Measurements from ENCODE around the gene EIF4E1B.
"Not testable (repeated sequence)": the region's sequence is repeated elsewhere in the genome, so short reads cannot be mapped to it uniquely, and the experiment has no call there.

Gene EIF4E1B

DNA sequence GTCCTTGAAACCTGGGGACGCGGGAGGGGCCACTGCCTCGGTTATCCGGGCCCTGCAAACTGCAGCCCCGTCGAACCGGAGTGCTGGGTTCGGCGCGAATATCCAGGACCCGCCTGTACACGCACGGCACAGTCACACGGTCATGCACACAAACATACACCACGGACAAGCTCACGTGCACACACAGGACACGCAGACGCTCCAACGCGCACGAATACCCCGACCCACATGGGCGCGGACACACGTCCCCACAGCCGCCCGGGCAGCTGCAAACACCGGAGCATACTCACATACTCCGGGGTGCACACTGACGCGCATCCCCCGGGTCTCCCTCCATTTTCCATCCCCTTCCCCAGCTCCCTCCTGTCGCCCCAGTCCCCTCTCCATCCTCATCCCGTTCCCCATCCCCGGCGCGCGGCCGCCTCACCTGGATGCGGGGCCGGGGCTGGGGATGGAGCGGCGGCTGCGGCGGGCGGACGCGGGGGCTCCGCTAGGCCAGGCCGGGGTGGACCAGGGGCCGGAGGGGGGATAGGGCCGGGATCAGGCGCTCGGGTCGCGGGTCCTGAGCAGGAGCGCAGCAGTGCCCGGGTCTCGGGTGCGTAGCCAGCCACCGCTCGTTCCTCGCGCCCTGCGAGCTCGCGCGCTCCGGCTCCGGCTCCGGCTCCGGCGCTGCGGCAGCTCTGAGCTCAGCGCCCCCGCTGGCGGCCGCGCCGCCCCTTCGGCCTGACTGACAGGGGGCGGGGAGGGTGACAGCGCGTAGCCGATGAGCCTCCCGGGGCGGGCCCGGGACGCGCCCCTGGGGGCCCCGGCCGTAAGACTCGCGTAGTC lies at the start of gene EIF4E1B, which contains the start of gene SNCB:
TSS of gene EIF4E1B (plus strand) at position 823 of the 828 bp plus-strand sequence. CDS start 12,113 bp downstream, outside the sequence.
TSS of gene SNCB (minus strand) at position 682 of the 828 bp plus-strand sequence. CDS start 880 bp downstream, outside the sequence.
- DNase-seq = peak; percentile 52

GRCh38 chr5:176581361-176581760 lies 49.1 kb upstream of the EIF4E1B start:
- DNase-seq = no peak

- no peak for DNase-seq
These were observed 47.4 kb upstream of the EIF4E1B start for GRCh38 chr5:176583076-176583475.

- no peak for DNase-seq
These were observed 43.1 kb upstream of the EIF4E1B start for GRCh38 chr5:176587398-176587797.

DNA sequence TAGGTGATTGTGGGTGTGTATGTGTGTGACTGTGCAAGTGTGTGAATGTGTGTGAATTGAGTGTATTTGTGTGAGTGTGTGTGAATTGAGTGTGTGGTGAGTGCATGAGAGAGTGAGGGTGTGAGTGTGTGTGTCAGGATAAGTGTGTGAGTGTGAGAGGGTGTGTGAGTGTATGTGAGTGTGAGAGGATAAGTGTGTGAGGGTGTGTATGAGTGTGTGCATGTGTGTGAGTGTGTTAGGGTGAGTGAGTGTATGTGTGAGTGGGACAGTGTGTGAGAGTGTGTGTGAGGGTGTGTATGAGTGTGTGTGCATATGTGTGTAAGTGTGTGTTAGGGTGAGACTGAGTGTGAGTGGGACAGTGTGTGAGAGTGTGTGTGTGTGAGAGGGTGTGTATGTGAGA lies 42.2 kb upstream of the EIF4E1B start:
- no peak for DNase-seq

GRCh38 chr5:176589039-176589769 lies 41.3 kb upstream of the EIF4E1B start:
- no peak for DNase-seq

- no peak for DNase-seq
These were observed 40.3 kb upstream of the EIF4E1B start for GRCh38 chr5:176590035-176590717.

GRCh38 chr5:176591667-176592066 lies 38.8 kb upstream of the EIF4E1B start:
- DNase-seq = not testable (repeated sequence)

GRCh38 chr5:176592573-176592972 lies 37.9 kb upstream of the EIF4E1B start:
- no peak for DNase-seq

- DNase-seq = no peak
These were observed 37.1 kb upstream of the EIF4E1B start for GRCh38 chr5:176593273-176593869.

- no peak for DNase-seq
These were observed 35.9 kb upstream of the EIF4E1B start for GRCh38 chr5:176594554-176594953.

DNA sequence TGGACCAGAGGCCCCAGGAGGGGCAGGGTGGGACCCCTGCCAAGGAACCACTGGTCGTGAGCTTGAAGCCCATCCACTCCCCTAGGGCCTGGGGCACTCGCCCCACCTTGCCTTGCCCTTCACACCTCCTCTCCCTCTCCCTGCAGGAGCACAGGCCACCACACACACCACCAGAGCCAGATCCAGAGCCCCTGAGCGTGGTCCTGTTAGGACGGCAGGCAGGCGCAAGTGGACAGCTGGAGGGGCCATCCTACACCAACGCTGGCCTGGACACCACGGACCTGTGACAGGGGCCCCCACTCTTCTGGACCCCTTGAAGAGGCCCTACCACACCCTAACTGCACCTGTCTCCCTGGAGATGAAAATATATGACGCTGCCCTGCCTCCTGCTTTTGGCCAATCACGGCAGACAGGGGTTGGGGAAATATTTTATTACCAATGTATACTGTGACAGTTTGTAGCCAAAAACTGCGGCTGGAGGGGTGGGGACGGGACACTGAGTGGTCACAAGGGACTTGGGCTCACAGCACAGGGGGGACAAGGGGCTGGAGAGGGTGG lies 35.0 kb upstream of the EIF4E1B start:
- DNase-seq = no peak

- DNase-seq = no peak
These were observed 34.3 kb upstream of the EIF4E1B start for GRCh38 chr5:176596069-176596644.

DNA sequence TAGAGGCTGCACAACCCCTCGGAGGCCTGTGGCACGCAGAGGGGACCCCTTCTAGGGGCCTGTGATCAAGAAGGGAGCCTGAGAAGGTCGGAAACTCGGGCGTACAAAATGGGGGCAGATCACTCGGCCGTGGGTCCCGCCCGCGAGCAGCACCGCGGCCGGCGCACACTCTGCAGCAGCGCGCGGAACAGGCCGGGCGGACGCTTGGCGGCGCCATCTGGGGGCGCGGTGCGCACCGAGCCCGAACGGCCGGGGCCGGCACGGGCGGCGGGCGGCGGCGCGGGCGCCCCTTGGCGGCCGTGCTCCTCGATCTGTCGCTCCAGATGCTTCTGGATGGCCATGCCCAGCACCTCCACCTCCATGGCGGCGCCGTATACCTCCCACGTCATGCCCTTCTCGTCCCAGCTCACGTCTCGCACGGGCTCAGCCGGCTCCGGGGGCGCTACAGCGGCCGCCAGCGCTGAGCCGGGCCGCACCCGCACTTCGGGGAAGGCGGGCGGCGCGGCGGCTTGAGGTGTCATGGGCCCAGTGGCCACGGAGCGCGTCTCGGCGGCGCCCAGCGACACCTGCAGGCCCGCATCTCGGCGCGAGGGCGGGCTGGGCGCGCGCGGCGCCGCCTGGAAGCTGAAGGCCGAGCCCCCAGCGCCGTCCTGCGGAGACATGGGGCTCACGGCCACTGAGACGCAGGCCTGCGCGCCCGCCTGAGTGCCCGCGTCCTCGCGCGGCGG lies 33.6 kb upstream of the EIF4E1B start:
- peak; percentile 81 for DNase-seq

DNA sequence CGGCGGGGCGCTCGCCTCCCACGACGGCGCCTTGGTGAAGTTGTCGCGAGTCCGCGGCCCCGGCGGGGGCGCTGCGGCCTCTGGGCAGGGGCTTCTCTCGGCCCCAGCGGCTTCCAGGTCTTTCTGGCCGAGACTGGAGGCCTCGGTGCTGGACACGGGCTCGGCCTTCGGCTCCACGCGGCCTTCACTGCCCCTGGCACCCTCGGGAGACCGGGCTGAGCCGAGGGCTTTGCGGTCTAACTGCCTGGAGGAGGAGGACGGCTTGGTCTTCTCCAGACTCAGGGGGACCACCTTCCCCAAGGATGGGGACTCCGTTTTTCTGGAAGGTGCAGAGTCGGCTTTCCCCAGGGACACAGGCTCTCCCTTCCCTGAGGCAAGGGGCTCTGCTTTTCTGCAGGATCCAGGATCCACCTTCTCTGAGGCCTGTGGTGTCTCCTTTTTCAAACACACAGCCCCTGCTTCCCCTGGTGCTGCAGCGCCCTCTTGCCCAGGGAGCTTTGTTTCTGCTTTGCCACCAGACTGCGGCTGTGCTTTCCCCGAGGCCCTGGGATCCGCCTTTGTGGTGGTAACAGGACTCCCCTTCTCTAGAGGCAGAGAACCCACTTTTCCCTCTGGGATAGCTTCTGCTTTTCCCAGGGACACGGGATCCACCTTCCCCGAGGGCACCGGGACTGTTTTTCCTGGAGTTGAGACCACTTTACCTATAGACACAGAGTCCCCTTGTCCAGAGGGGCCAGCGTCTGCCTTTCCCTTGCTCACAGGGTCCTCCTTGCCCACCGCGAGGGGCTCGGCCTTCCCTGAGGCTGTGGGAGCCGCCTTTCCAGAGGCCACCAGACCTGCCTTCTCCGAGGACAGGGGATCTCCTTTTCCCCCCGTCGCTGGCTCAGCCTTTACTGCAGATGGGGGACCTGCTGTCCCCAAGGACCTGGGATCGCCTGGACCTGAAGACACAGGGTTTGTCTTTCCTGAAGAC lies 32.8 kb upstream of the EIF4E1B start:
- no peak for DNase-seq

DNA sequence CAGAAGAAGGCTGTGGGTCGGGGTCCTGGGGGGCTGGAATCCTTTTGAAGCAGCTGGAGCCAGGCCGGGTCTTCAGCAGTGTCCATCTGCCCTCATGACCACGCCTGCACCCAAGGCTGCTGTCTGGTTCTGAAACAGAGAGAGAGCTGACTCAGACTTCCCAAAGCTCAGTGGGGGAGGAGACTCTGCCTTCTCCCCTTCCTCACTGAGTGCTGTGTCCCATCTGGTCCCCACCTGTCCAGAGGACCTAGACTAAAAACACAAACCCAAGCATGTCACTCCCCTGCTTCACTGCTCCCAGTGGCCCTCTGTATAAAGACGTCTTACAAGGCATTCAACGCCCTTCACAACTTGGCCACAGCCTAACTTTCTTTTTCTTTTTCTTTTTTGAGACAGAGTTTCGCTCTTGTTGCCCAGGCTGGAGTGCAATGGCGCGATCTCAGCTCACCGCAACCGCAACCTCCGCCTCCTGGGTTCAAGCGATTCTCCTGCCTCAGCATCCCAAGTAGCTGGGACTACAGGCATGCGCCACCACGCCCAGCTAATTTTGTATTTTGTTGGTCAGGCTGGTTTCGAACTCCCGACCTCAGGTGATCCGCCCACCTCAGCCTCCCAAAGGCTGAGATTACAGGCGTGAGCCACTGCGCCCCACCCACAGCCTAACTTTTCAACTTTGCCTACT lies 30.6 kb upstream of the EIF4E1B start:
- DNase-seq = not testable (repeated sequence)

- DNase-seq = no peak
These were observed 28.5 kb upstream of the EIF4E1B start for GRCh38 chr5:176601901-176602482.

DNA sequence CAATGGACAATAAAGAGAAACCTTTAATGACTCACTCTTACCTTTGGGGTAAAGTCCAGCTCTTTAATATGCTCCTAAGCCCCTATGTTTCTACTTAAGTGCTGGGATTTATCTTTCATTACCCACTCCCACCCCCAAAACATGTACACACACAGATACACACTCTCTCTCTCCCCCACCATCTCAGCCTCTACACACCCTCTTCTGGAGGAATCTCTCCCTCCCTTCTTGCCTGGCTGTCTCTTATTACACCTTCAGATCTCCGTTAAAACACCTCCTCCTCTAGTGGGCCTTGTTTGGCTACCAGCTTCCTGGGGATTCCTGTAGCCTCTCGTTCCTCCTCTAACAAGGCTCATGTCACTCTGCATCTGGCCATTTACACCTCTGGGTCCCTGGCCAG lies 27.4 kb upstream of the EIF4E1B start:
- no peak for DNase-seq

GRCh38 chr5:176606032-176606431 lies 24.4 kb upstream of the EIF4E1B start:
- DNase-seq = no peak
